ENCODE measurements around the gene ZNF263. TPM values are rescaled to one million over a fixed set of nuclear protein-coding genes. Genes with fewer than 3 reads are reported as not detected.

Gene ZNF263
- total and polyA plus RNA-seq, 2 experiments from 2014 or later: 9.2 to 66.9 TPM

GRCh38 chr16:3321816-3322215 is 38.5 kb downstream of the ZNF263 start:
- no peaks in the 10 kb centered on the region for H3F3A ChIP-seq (replicated peaks; ENCODE audit: low read depth)

More at GRCh38 chr16:3321816-3322215, 38.5 kb downstream of the ZNF263 start:
- H3K4me1 ChIP-seq (ENCODE audit: insufficient read depth): no peaks in the 10 kb centered on the region
- no peaks in the 10 kb centered on the region for H3K9me2 ChIP-seq (ENCODE audit: insufficient read depth)
- H3K4me2 ChIP-seq: no peak overlapping the region
- no peak overlapping the region for H3K27ac ChIP-seq (ENCODE audit: low read depth)
- Mint-ChIP-seq H3K27me3 (ENCODE audit: insufficient read depth, low read depth, poor library complexity) (peaks cover 3% of the 10 kb centered on the region), H3K4me3 (no peak overlapping the region), H3K9me3 (peaks cover 80% of the 10 kb centered on the region), H3K27ac (no peak overlapping the region), H3K36me3 (ENCODE audit: low read depth) (peaks cover 42% of the 10 kb centered on the region), H3K4me1 (no peaks in the 10 kb centered on the region)
- H2AFZ ChIP-seq: no peak overlapping the region
- no peaks in the 10 kb centered on the region for H4K20me1 ChIP-seq (replicated peaks; ENCODE audit: insufficient read depth)
- no peaks in the 10 kb centered on the region; the same call in 1 of the 2 replicates for H3K27me3 ChIP-seq (ENCODE audit: insufficient read depth)
- TF ChIP-seq EZH2 (IDR thresholded peaks at IDR 0.05; ENCODE audit: low read depth, unreplicated experiment) (no peak), JUNB (IDR thresholded peaks at IDR 0.05; ENCODE audit: unreplicated experiment) (no peak), ZNF462 (CRISPR knock-in tag; IDR thresholded peaks at IDR 0.05) (no peak), ZNF331 (CRISPR knock-in tag; IDR thresholded peaks at IDR 0.05; ENCODE audit: low read depth) (no peak), NANOG (IDR thresholded peaks at IDR 0.05; ENCODE audit: borderline replicate concordance) (no peak), ZNF114 (CRISPR knock-in tag; IDR thresholded peaks at IDR 0.05) (no peak), CREB1 (CRISPR knock-in tag; IDR thresholded peaks at IDR 0.05; ENCODE audit: low read depth) (no peak), STAT1 (IDR thresholded peaks at IDR 0.05; ENCODE audit: unreplicated experiment) (no peak), ETS1 (IDR thresholded peaks at IDR 0.05) (no peak), CTCF (conservative IDR thresholded peaks at IDR 0.05; ENCODE audit: low read depth in 2 of 2) (no peak), REST (IDR thresholded peaks at IDR 0.05; ENCODE audit: unreplicated experiment) (no peak), EZH2phosphoT487 (IDR thresholded peaks at IDR 0.05; ENCODE audit: unreplicated experiment) (no peak), POLR2AphosphoS5 (IDR thresholded peaks at IDR 0.05; ENCODE audit: low read depth) (no peak)
- H3K4me3 ChIP-seq: no peak overlapping the region
- ATAC-seq: no peak
- peaks cover 21% of the 10 kb centered on the region for H3K36me3 ChIP-seq (ENCODE audit: insufficient read depth)
- H3K79me2 ChIP-seq (replicated peaks; ENCODE audit: insufficient read depth): no peaks in the 10 kb centered on the region
- no peak for DNase-seq (ENCODE audit: low spot score)
